LHCN-M2 (cell line): ENCODE results near the gene SVIP. TPM values are rescaled to one million over a fixed set of nuclear protein-coding genes. Genes with fewer than 3 reads are reported as not detected.

Experiments used
- DNase-seq: peaks from one replicate; pipeline ENCODE4 v3.0.0-alpha.2; 2012; ENCODE audit warnings: low read depth
- polyA plus RNA-seq: library from polyadenylated mRNA; unstranded; fragments of >200 nt; gene quantifications from one replicate; pipeline ENCODE4 v1.2.1, GENCODE V29; 2012; ENCODE audit warnings: missing spikeins
- total RNA-seq: library from RNA; depleted of rRNA; stranded (reverse); fragments of >200 nt; gene quantifications from 2 replicates; pipeline ENCODE4 v1.2.3, GENCODE V29; 2014; rRNA removed

Gene SVIP, protein sequence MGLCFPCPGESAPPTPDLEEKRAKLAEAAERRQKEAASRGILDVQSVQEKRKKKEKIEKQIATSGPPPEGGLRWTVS
- total RNA-seq: 10.2 and 10.6 TPM in 2 replicates
- polyA plus RNA-seq: 14.4 TPM

DNA sequence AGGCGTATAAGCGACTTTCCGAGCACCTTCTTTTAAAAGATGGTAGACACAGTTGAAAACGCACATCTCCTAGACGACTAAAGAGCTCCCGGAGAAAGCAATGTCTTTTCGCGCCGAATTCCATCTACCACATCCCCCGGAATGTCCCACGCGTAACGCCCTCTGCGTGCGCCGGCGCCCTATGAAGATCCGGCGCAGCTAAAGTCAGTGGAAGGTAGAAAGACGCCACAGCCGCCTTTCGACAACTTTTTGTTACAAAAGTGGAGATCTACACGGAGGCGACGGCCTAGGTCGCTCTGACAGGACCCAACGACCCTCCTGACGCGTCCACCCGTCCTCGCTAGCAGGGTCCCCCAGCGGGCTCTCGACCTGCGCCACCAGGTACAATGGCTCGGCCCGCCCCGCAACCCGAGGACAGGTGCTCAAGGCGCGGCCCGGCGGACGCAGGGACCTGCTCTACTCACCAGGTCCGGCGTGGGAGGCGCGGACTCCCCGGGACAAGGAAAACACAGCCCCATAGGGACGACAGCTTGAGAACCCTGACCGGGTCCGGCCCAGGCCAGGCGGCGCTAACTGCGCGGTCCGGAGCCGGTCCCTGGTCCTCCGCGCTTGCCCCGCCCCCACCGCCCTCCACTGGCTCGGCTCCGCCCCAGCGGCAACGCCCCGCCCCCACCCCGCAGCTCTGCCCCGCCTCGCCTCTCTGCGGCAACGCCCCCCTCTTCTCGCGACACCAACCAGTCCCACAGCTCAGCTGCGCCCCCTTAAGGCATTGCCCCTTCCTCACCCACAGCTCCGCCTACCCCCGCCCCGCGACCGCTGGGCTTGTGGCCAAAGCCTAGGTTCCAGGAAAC is at the start of gene SVIP:
SVIP (minus strand) TSS at position 571 of the 851 bp plus-strand sequence; CDS start at position 518, 53 bp downstream.
- peak; percentile 87 for DNase-seq

DNA sequence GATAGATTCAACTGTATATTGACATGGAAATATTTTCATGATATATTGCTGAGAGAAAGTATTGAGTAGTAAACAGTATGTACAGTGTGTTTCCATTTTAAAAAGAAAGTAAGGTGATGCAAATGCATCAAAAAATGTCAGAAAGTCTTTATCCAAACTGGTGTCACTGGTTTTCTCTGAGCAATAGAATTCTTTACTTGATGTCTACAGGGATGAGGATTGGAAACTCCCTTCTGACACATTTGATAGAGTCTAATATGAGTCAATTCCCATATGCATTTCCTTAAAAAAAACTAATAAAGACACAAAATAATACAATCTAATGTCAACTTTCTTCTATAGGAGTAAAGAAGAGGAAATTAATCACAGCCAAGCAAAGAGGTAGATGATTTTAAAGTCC is 49.0 kb upstream of the SVIP start:
- DNase-seq: no peak

DNA sequence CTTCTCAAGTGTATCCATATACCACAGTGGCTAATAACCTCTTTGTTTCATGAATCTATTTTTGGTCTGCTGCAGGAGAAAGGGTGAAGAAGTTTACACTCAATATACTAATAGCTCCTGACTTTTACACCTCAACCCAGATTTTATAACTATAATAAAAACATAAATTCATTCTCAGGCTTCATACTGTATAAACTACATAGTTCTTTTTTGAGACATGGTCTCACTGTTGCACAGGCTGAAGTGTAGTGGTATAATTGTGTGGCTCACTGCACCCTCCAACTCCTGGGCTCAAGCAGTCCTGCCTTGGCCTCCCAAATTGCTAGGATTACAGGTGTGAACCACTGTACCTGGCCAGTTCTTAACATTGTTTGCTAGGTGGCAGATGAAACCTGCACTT is 48.4 kb upstream of the SVIP start:
- DNase-seq: no peak

DNA sequence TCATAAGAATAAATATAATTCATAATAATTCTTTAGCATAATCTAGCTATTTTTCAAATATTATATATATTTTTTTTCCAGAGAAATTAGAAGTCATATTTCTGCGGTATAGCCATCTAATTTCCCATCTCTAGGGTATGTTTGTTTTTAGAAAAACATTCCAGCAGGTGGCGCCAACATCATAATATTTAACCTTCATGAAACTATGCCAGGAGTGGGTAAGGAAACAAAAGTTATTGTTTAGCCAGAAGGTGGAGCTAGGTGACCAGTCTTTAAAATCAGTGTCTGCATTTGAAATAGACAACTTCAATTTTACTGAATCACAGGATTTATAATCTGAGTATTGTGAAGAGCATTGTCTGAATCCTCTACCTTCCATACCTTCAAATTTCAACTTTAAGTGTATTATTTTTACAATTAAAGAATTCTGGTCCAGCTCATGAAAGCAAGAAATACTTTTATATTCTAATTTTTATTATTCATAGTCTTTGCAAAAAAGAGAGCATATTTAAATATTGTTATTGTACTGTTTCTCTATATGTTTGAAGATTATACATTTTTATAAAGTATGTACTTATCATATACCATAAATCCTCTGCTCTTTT is 46.4 kb upstream of the SVIP start:
- peak; percentile 82 for DNase-seq

DNA sequence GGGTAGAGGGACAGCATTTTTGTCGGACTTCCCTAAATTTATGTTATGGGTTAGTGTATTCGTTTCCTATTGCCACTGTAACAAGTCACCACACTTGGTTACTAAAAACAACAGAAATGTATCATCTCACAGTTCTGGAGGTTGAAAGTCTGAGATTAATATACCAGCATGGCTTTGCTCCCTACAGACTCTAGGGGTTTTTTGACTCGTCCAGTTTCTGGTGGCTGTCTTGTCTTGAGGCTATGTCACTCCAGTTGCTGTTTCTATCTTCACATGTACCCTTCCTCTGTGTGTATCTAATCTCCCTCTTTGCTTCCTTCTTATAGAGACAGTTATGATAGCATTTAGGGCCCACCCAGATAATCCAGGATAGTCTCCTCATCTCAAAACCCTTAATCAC is 39.7 kb upstream of the SVIP start:
- no peak for DNase-seq

DNA sequence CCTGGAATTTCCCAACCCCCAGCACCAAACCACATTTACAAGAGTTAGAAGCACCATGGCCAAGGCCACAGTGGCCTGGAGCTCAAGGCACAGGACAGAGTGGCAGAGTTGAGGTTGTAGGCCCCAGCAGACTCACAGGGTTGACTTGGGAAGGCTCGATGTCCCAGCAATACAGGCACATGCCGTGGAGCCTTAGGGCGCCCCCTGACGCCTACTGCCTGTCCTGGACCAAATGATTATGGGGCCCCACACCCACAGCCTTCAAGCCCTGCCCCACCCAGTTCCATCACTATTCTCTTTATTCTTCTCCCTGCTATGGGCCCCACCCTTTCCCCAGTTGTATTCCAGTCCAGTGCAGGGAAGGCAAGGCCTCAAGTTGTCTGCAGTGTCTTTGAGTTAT is 30.6 kb upstream of the SVIP start, which contains the start of gene CCDC179:
CCDC179 (minus strand) TSS at position 234 of the 400 bp plus-strand sequence; CDS start at position 181, 53 bp downstream.
- DNase-seq: no peak

DNA sequence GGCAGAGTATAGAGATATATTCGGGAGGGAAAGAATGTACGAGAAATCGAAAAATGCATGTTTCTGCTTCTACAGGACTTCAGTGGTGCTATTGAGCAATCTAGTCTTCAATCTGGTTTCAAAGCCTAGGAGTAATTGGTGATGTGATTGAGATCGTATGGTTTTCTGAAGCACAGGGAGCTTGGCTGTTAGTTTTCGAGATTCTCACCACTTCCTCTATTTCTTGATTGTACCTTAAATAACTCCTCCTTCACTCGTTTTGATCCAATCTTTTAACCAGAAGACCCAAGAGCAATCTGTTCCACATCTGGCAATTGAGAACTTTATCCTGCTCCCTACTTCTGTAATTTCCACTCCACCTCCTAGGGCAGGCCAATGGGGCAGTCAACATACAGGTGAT is 30.2 kb upstream of the SVIP start:
- no peak for DNase-seq

DNA sequence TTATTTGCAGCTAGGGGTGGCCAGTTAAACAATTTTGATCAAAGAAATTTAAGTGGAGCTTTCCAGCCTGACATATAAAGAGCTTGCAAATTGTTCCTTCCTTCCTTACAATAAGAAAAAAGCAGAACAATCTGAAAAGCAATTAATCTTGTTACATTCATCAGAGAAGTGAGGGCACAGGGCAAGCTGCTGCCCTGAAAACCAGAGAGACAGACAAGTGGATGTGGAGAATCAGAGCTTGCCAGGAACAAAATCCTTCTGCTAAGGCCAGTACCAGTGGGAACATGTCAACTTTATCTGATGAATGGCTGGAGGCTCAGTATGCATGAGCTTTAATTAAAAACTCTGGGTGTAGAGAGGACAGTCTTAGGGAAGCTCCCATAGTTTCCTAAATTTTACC is 21.9 kb upstream of the SVIP start:
- DNase-seq: no peak

DNA sequence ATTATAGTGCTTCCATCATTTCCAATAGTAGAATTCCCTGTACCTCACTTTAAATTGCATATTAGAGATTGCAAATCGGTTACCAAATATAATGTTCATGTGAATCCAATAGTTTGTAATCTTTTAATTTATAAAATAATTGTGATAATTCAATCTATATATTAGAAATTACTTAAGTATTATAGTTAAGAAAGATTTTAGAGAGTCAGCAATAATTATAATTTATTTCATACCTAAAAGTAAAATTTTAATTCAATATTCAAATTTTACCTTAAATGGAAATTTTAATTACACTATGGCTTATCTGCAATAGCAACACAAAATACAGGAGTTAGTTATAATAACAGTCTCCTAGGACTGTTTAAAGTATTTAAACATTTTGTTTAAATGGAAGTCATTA is 17.1 kb upstream of the SVIP start:
- DNase-seq: no peak

DNA sequence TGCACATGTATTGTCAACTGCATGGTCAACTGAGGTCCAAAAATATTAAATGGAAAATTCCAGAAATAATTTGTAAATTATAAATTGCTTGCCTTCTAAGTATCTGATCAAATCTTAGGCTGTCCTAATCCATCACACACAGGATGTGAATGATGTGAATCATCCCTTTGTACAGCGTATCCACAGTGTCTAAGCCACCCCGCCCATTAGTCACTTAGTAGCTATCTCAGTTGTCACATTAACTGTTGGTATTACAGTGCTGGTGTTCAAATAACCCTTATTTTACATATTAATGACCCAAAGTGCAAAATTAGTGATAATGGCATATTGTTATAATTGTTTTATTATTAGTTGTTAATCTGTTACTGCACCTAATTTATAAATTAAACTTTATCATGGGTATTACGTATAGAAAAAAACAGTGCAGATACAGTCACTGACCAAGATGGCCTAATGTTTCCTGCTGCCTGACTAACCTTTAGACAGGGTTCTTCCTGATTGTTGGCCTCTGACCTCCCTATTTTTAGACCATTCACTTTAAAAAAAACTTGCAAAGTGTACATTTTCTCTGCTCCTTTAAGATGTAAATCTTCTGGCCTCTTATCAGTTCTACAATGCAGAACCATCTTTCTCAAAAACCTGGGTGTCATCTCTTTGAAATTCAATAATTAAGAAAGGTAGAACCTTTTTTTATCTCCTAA is 2.9 kb upstream of the SVIP start:
- peak; percentile 43 for DNase-seq

DNA sequence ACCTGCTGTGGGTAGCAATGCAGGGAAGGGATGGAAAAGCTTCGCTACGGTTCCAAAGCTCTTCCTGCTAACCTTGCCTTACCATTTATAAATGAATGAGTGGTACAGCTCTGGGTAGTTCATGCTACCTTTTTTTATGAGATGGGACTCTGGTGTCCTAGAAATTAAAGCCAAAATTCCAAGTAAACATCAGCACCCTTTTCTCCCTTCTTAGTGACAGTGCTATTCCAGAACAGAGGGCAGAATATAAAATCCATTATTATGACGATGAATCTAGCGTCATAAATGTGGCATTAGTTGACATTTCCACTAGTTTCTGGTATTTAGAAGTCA is 447 bp upstream of the SVIP start:
- no peak for DNase-seq

DNA sequence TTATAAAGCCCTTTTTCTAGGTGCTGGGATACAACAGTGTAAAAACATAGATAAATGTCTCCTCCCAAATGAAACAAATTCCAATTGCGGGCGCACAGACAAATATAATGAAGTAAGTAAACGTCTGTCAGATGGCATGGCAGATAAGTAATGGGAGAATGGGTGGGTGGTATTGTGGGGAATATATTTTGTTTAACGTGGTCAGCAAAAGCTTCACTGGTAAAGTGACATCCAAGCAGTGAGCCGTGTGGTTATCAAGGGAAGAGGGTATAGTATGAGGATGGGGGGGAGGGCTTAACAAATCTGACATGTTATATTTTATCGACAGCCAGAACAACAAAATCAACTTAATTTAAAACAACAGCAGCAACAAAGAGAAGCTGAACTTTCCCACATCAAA is 1.2 kb downstream of the SVIP start:
- DNase-seq: no peak

DNA sequence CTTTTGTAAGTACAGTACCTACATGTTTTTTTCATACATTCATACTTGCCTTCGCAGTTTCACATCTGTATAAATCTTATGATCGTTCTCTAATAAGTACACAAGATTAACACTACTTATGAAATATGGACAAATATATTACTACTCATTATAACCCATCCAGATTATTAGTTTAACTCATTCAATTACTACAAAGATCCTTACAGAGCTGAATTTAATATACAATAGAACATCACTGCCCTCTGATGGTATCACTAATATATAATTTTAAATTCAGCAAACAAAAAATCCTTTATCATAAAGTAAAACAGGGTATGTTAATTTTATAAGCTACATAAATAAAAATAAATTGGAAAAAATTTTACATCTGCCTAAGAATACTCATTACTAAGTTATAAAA is 7.4 kb downstream of the SVIP start:
- DNase-seq: no peak

DNA sequence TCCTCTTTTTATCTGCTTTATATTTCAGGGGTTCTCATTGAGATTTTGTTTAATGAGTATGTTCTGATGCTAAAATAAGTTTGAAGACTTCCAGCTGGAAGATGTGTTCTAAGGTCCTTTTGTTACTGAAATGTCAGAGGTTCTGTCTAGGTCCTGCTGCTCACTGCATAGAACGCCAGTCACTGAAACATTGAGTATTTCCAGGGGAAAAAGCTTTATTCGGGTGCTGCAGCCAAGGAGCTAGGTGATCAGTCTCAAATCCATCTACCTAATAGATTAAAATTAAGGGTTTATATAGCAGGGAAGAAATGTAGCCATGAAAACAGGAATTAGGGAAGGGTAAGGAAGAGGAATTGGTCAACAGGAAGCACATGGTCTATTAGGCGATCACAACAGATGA is 19.7 kb downstream of the SVIP start:
- no peak for DNase-seq

DNA sequence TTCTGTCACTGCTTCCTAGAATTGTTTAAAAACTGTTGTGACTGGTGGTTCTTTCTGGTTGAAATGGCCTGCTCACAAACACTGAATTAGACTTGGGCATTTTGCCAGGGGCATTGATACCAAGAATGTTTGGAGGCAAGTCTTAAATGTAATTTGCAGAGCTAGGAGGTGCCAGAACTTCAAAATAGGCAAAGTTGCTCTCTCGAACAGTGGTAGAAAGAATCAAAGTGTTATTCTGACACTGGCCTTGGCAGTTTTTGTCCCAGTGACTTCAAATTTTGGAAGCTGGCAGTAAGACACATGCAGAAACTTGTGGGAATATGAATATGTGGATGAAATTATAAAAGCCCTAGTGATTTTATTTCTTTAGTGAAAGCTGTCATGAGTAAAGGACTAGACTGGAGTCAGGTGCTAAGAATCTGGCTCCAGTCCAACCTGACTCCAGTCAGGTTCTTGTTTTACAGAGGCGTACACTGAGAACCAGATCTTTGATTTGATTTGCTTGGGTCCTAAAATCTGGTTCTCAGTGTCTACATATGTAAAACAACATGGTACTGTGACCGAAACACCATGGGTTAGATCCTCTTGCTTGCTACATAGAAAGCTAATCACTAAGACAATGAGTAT is 20.9 kb downstream of the SVIP start:
- no peak for DNase-seq

DNA sequence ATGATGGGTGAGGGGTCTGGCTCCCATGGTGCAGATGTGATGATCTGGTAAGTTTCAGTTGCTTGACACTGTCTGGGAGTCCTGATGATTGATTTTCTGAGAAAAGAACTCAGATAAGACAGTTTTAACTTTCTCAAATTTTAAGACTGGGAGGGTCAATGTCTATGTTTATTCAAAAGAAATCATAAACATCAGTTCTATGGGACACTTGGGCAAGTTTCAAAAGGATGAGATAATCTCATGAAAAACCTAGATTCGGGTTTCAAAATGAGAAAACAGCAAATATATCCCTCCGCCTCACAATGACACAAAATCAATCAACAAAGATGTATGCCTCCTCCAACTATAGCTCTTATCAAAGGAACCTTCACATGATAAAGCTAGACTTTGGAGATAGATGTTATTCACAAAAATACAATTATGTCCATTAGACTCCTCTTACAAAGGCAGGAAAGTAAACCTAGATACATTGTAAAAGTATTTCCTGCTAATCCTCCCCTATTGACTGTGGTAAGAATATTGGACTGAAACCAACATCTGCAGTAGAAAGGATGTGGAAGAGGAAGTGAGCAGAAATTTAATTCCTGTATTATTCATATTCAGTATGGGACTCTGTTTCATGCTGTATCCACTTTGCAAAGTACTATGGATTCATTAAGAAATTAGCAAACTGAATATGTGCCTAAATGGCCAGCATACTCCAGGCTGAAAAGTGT is 21.6 kb downstream of the SVIP start:
- no peak for DNase-seq

DNA sequence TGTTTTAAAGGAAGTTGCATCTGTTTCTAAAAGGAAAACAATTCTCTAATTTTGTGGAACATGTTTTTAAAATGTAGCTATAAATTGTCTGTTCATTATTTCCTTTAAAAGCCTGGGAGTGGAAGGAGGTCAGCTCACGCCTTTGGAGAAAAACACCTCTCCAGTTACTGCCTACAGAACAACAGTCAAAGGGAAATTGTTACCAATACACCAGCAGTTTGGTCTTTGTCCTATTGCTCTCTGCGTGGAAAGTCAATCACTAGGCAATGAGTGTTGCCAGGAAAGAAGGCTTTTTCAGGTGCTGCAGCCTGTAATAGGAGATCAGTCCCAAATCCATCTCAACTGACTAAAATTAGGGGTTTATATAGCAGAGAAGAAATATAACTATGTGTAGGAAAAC is 22.2 kb downstream of the SVIP start:
- no peak for DNase-seq

DNA sequence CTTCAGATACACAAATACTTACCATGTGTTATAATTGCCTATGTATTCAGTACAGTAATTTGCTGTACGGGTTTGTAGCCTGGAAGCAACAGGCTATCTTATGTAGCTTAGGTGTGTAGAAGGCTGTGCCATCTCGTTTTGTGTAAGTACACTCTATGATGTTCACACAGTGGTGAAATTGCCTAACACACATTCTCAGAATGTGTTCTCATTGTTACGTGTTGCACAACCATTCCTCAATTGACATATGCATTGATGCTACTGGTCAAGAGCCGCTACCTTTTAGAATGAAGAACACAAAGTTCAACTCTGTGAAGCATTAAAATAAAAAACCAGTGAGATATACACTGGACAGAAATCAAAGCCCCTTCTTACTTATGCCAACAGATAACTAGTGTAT is 26.7 kb downstream of the SVIP start:
- no peak for DNase-seq

DNA sequence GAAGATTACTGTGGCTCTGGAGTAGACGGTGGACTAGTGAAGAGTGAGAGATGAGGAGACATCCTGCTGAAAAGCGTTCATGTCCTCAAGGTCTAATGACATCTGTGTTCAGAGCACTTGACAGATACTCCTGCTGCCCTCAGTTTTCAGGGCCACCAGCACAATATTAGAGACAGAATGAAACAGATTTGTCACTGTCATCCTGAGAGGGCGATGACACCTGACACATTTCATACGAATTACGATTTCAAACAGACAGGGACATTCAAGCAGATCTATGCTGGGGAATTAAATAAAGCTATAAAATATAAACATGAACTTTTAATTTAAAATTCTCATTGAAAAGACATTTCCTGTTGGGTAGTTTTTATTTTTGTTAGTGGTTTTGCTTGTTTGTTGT is 29.1 kb downstream of the SVIP start:
- no peak for DNase-seq

DNA sequence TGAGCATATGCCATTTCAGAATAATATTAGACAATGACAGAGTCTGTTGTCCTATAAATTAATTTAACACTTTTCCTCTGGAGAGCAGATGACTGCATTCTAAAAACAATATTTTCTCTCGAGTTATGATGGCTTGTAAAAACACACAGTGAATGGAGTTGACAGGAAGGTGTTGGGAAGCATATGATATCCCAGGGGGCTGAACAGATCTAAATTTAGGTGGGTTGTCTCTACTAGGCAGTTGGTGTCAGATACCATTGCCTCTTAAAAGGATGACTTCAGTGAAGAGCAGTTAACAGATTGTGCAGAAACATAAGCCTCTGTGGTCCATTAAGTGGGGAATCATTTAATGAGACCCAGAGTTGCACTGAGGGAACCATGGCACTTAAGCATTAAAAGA is 30.7 kb downstream of the SVIP start:
- DNase-seq: no peak

DNA sequence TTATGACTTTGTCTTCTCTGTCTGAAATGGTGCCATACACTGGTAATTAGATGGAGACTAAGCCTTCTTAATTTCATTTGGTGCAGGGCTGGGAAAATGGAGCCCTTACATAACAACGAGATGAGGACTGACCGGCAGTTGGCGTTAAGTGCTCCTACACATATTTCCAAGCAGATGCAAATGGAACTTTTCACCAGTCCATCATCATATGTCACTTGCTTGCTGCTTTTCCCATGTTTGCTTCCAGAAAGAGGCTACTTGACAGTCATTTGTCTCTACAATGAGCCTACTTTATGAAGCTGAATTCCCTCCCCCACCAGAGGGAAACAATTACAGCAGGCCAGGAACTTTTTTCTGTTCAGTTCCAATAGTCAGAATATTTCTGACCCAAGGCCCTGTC is 32.6 kb downstream of the SVIP start:
- no peak for DNase-seq
